Adipocyte (in vitro differentiated cells): ENCODE measurements around the gene MYRIP.
"Not testable (repeated sequence)": the region's sequence is repeated elsewhere in the genome, so short reads cannot be mapped to it uniquely, and the experiment has no call there.

Source experiments
- DNase-seq: peaks from one replicate; pipeline ENCODE4 v3.0.0-alpha.2; 2015; ENCODE audit warnings: low read depth
- H3K27me3 ChIP-seq: replicated peaks from 2 replicates; pipeline ENCODE4 v1.7.0; 2013; ENCODE audit warnings: mild to moderate bottlenecking, low read length, moderate library complexity; ENCODE audit not compliant: control insufficient read depth, insufficient read depth
- H3K36me3 ChIP-seq: 2 replicates; pipeline ENCODE4 v1.7.0; 2013; ENCODE audit warnings: low read length, mild to moderate bottlenecking, moderate library complexity; ENCODE audit not compliant: control insufficient read depth, insufficient read depth, severe bottlenecking
- H3K4me1 ChIP-seq: 2 replicates; pipeline ENCODE4 v1.7.0; 2013; ENCODE audit warnings: mild to moderate bottlenecking, low read length, moderate library complexity; ENCODE audit not compliant: control insufficient read depth, insufficient read depth
- H3K4me3 ChIP-seq: 2 replicates; pipeline ENCODE4 v1.7.0; 2013; ENCODE audit warnings: mild to moderate bottlenecking, low read length, moderate library complexity
- H3K9ac ChIP-seq: 2 replicates; pipeline ENCODE4 v1.7.0; 2013; ENCODE audit warnings: mild to moderate bottlenecking, low read length, moderate library complexity
- H3K9me3 ChIP-seq: 2 replicates; pipeline ENCODE4 v1.7.0; 2013; ENCODE audit warnings: mild to moderate bottlenecking, low read length, moderate library complexity; ENCODE audit not compliant: control insufficient read depth

Gene MYRIP

GRCh38 chr3:40070816-40071215 lies 261.4 kb downstream of the MYRIP start:
- H3K4me1 ChIP-seq: no peaks in the 10 kb centered on the region
- no peaks in the 10 kb centered on the region for H3K9me3 ChIP-seq
- no peaks in the 10 kb centered on the region for H3K27me3 ChIP-seq
- no peaks in the 10 kb centered on the region for H3K36me3 ChIP-seq
- H3K4me3 ChIP-seq: no peak overlapping the region
- H3K9ac ChIP-seq: no peak overlapping the region
- DNase-seq: no peak

DNA sequence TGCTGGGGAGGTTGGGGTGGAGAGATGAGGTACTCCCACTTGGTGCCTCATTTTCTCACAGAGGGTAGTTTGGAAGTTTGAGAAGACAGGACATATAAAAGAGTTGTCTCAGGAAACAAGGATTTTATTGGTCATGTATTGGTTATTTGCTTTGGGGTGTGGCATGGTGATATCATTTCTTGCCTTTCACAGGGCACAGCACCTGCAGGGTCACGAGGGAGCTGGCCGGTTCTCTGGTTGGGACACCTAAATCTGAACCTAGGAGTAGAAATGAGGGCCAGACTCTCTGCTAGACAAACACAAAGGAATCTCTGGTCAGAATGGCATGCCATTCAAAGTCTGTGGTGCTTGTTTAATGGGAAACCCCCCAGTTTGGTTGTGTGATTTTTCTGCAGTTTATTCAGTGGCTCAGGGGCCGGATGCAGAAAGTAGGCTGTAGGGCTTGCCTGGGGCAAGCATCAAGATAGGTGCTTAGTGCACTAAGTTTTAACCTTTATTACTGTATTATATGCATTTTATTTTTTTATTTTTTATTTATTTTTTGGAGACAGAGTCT lies 262.4 kb downstream of the MYRIP start:
- Histone ChIP-seq H3K4me3 (no peak overlapping the region), H3K27me3 (no peaks in the 10 kb centered on the region), H3K4me1 (no peaks in the 10 kb centered on the region), H3K9ac (no peak overlapping the region), H3K9me3 (no peaks in the 10 kb centered on the region), H3K36me3 (no peaks in the 10 kb centered on the region)
- DNase-seq: no peak

DNA sequence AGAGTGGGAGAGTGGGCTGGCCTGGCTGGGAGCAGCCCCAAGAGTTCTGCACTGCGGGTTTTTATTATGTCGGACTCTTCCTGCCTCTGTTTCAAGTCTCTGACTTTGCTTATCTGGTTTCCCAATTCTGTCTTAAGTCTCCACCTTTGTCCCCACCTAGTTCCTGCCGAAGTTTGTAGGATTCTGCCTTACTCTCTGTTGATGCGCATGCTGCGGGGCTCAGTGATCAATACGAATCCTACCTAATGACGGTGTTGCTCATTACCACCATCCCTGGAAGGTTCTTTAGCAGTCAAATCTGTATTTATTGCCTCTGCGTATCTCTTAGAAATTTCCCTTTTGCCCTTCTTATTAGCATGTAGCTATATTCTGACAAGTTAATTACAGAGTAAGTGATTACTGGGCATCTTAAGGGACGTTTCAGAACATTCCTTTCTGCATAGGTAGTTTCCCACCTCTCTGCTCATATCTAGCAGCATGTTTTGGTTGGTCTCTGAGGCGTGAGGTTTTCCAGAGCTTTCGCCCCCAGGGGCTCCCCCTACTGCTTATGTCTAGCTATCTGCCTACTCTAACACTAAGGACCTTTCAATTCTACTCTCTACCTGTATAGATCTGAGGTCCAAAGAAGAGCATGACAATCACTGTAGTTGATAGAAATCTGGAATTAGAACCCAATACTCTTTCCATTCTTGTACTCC lies 264.1 kb downstream of the MYRIP start:
- Histone ChIP-seq H3K27me3 (no peaks in the 10 kb centered on the region), H3K9me3 (no peaks in the 10 kb centered on the region), H3K4me3 (no peak overlapping the region), H3K4me1 (no peaks in the 10 kb centered on the region), H3K36me3 (no peaks in the 10 kb centered on the region), H3K9ac (no peak overlapping the region)
- no peak for DNase-seq

- H3K9ac ChIP-seq, H3K36me3 ChIP-seq, H3K4me3 ChIP-seq, H3K9me3 ChIP-seq, H3K27me3 ChIP-seq, DNase-seq: not testable (repeated sequence)
- H3K4me1 ChIP-seq: peaks cover 16% of the 10 kb centered on the region
Measured at GRCh38 chr3:40077139-40077538, 267.7 kb downstream of the MYRIP start.

DNA sequence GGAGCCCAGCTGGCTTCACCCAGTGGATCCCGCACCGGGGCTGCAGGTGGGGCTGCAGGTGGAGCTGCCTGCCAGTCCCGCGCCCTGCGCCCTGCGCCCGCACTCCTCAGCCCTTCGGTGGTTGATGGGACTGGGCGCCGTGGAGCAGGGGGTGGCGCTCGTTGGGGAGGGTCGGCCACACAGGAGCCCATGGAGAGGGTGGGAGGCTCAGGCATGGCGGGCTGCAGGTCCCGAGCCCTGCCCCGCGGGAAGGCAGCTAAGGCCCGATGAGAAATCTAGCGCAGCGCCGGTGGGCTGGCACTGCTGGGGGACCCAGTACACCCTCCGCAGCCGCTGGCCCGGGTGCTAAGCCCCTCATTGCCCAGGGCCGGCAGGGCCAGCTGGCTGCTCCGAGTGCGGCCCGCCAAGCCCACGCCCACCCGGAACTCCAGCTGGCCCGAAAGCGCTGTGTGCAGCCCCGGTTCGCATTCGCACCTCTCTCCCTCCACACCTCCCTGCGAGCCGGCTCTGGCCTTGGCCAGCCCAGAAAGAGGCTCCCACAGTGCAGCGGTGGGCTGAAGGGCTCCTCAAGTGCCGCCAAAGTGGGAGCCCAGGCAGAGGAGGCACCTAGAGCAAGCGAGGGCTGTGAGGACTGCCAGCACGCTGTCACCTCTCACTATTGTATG lies 268.6 kb downstream of the MYRIP start:
- H3K9me3 ChIP-seq, H3K27me3 ChIP-seq, H3K4me3 ChIP-seq, H3K36me3 ChIP-seq, DNase-seq, H3K9ac ChIP-seq: not testable (repeated sequence)
- H3K4me1 ChIP-seq: peaks cover 16% of the 10 kb centered on the region

- H3K27me3 ChIP-seq: no peaks in the 10 kb centered on the region
- no peak for DNase-seq
- H3K9me3 ChIP-seq: no peaks in the 10 kb centered on the region
- H3K9ac ChIP-seq: peak overlapping the region; percentile 59
- H3K4me1 ChIP-seq: peaks cover 16% of the 10 kb centered on the region
- H3K36me3 ChIP-seq: no peaks in the 10 kb centered on the region
- no peak overlapping the region for H3K4me3 ChIP-seq
Measured at GRCh38 chr3:40078590-40078989, 269.2 kb downstream of the MYRIP start.

GRCh38 chr3:40079203-40079846 lies 269.9 kb downstream of the MYRIP start:
- peak; percentile 85 for DNase-seq
- H3K27me3 ChIP-seq: no peaks in the 10 kb centered on the region
- H3K4me1 ChIP-seq: peaks cover 16% of the 10 kb centered on the region
- no peaks in the 10 kb centered on the region for H3K36me3 ChIP-seq
- no peak overlapping the region for H3K4me3 ChIP-seq
- H3K9ac ChIP-seq: peak overlapping the region; percentile 59
- no peaks in the 10 kb centered on the region for H3K9me3 ChIP-seq

DNA sequence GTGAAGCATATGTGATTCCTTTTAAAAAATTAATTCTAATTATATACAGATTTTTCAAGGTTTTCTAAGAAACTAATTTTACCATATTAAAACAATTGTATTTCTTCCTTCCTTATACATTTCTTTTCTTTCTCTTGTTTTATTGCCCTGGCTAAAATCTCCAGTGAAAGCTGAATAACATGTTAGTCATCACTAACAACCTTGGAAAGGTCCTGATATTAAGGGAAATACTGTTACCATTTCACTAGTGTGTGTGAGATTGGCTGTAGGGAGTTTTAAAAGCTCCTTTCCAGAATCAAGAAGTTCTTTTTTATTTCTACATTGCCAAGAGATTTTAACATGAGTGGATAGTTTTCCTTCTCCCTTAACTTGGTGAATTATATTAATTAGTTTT lies 270.4 kb downstream of the MYRIP start:
- peak; percentile 52 for DNase-seq
- H3K4me3 ChIP-seq: peak overlapping the region; percentile 20
- H3K36me3 ChIP-seq: no peaks in the 10 kb centered on the region
- no peaks in the 10 kb centered on the region for H3K27me3 ChIP-seq
- H3K9ac ChIP-seq: peak overlapping the region; percentile 59
- H3K9me3 ChIP-seq: no peaks in the 10 kb centered on the region
- H3K4me1 ChIP-seq: peaks cover 16% of the 10 kb centered on the region

DNA sequence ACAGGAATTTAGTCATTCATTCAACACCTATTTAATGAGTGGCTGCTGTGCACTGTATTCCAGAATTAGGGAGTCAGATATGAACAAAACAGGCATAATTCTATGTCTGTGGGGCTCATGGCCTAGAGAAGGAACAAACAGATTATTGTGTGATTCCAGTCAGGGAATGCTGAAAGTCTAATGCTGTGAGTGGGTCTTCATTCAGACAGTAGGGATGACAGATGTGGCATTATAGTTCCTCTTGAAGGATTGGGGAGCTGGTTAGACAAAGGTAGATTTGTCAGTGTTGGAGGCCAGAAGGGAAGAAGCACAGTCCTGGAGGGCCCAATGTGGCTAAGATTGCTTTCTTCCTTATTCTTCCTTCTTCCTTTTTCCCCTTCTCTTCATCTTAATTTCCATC lies 273.7 kb downstream of the MYRIP start:
- no peaks in the 10 kb centered on the region for H3K36me3 ChIP-seq
- no peak overlapping the region for H3K4me3 ChIP-seq
- no peaks in the 10 kb centered on the region for H3K27me3 ChIP-seq
- no peaks in the 10 kb centered on the region for H3K9me3 ChIP-seq
- H3K9ac ChIP-seq: no peak overlapping the region
- H3K4me1 ChIP-seq: peaks cover 22% of the 10 kb centered on the region
- DNase-seq: no peak

DNA sequence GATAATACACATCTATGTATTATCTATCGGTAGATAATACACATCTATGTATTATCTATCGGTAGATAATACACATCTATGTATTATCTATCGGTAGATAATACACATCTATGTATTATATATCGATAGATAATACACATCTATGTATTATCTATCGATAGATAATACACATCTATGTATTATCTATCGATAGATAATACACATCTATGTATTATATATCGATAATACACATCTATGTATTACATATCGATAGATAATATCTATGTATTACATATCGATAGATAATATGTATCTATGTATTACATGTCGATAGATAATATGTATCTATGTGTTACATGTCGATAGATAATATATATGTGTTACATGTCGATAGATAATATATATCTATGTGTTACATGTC lies 275.0 kb downstream of the MYRIP start:
- not testable (repeated sequence) for DNase-seq, H3K36me3 ChIP-seq, H3K9ac ChIP-seq, H3K27me3 ChIP-seq, H3K4me3 ChIP-seq, H3K9me3 ChIP-seq
- peaks cover 15% of the 10 kb centered on the region for H3K4me1 ChIP-seq
